ENCODE measurements around the gene LMO7.
"Not testable (repeated sequence)": the region's sequence is repeated elsewhere in the genome, so short reads cannot be mapped to it uniquely, and the experiment has no call there.

LMO7 gene

GRCh38 chr13:75726306-75726705 is 90.2 kb downstream of the LMO7 start:
- Histone ChIP-seq H3K9me3 (ENCODE audit: control insufficient read depth, low read length) (no peaks in the 10 kb centered on the region), H3K4me3 (ENCODE audit: insufficient read depth, low read depth, low read length) (no peak overlapping the region), H3K27me3 (ENCODE audit: control insufficient read depth, insufficient read depth, low read length, poor library complexity, severe bottlenecking) (no peaks in the 10 kb centered on the region), H3K4me1 (ENCODE audit: control insufficient read depth, insufficient read depth, low read length) (no peaks in the 10 kb centered on the region), H3K36me3 (ENCODE audit: control insufficient read depth, insufficient read depth, low read length) (no peaks in the 10 kb centered on the region), H3K27ac (ENCODE audit: insufficient read depth, low read depth, low read length, poor library complexity, severe bottlenecking) (no peak overlapping the region)
- 93 to 100% methylated on average over 2 of the region's 2 CpGs for WGBS, 2 experiments

GRCh38 chr13:75733113-75733512 is 97.0 kb downstream of the LMO7 start:
- not testable (repeated sequence) for H3K4me1 ChIP-seq (ENCODE audit: control insufficient read depth, insufficient read depth, low read length); H3K36me3 ChIP-seq (ENCODE audit: control insufficient read depth, insufficient read depth, low read length); H3K27me3 ChIP-seq (ENCODE audit: control insufficient read depth, insufficient read depth, low read length, poor library complexity, severe bottlenecking); H3K27ac ChIP-seq (ENCODE audit: insufficient read depth, low read depth, low read length, poor library complexity, severe bottlenecking); H3K9me3 ChIP-seq (ENCODE audit: control insufficient read depth, low read length); H3K4me3 ChIP-seq (ENCODE audit: insufficient read depth, low read depth, low read length)
- 87 to 88% methylated on average over 6 to 9 of the region's 11 CpGs for WGBS, 2 experiments

DNA sequence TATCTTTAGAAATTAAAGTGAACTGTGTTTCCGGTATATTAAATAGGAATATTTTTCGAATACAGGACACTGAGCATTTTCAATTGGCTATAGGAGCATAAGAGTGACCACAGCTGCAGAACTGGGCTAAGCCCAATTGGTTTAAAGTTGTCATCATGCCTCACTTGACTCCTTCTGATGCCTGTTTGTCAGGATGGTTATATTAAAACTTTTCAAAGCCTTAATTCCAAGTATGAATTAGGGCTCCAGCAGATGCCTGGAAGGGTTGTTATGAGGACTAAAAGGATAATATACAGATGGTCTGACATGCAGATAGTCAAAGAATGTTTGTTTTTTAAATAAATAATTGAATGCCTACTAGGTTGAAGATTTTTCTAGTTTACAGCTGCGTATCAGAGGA is 100.0 kb downstream of the LMO7 start:
- no peak overlapping the region for H3K4me3 ChIP-seq (ENCODE audit: insufficient read depth, low read depth, low read length)
- H3K9me3 ChIP-seq (ENCODE audit: control insufficient read depth, low read length), result no peaks in the 10 kb centered on the region
- no peaks in the 10 kb centered on the region for H3K27me3 ChIP-seq (ENCODE audit: control insufficient read depth, insufficient read depth, low read length, poor library complexity, severe bottlenecking)
- no peaks in the 10 kb centered on the region for H3K4me1 ChIP-seq (ENCODE audit: control insufficient read depth, insufficient read depth, low read length)
- 91 to 95% methylated on average over 3 of the region's 3 CpGs for WGBS, 2 experiments
- H3K27ac ChIP-seq (ENCODE audit: insufficient read depth, low read depth, low read length, poor library complexity, severe bottlenecking), result no peak overlapping the region
- H3K36me3 ChIP-seq (ENCODE audit: control insufficient read depth, insufficient read depth, low read length), result no peaks in the 10 kb centered on the region

DNA sequence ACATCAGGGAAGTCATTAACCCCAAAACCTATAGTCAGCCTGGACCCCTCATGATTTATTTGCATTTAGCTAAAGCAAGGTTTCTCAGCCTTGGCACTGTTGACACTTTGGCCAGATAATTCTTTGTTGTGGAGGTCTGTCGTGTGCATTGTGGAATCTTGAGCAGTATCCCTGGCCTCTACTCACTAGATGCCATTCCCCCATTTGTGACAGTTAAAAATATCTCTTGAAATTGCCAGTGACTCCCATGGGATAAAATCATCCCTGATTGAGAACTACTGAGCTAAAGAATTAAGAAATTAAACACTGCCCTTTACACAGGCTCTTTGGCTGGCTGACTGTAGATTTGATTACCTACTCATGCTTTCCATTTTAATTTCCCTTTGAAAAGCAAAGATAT is 102.7 kb downstream of the LMO7 start:
- WGBS, 2 experiments, result 92 to 96% methylated on average over 1 of the region's 1 CpG
- Histone ChIP-seq H3K4me3 (ENCODE audit: insufficient read depth, low read depth, low read length) (no peak overlapping the region), H3K27me3 (ENCODE audit: control insufficient read depth, insufficient read depth, low read length, poor library complexity, severe bottlenecking) (no peaks in the 10 kb centered on the region), H3K36me3 (ENCODE audit: control insufficient read depth, insufficient read depth, low read length) (no peaks in the 10 kb centered on the region), H3K4me1 (ENCODE audit: control insufficient read depth, insufficient read depth, low read length) (no peaks in the 10 kb centered on the region), H3K27ac (ENCODE audit: insufficient read depth, low read depth, low read length, poor library complexity, severe bottlenecking) (no peak overlapping the region), H3K9me3 (ENCODE audit: control insufficient read depth, low read length) (no peaks in the 10 kb centered on the region)

- Histone ChIP-seq H3K27ac (ENCODE audit: insufficient read depth, low read depth, low read length, poor library complexity, severe bottlenecking) (no peak overlapping the region), H3K4me3 (ENCODE audit: insufficient read depth, low read depth, low read length) (no peak overlapping the region)
These were observed 103.2 kb downstream of the LMO7 start for GRCh38 chr13:75739244-75739868.

DNA sequence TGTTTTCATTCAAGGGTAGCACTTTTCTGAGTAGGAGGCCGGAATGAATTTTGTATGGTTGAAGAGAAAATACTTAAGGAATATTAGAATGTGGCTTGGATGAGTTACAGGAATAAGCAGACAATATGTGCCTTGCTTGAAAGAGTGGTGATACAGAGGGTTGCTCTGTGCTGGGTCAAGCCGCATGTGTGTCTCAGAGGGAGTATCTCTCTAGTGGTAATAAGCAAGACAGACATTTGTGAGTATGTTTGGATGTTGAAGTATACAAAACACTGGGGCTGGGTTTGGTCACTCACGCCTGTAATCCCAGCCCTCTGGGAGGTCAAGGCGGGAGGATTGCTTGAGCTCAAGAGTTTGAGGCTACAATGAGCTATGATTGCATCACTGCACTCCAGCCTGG is 103.9 kb downstream of the LMO7 start:
- 91 to 96% methylated on average over 4 of the region's 4 CpGs for whole genome bisulfite sequencing, 2 experiments
- no peaks in the 10 kb centered on the region for H3K4me1 ChIP-seq (ENCODE audit: control insufficient read depth, insufficient read depth, low read length)
- no peak overlapping the region for H3K27ac ChIP-seq (ENCODE audit: insufficient read depth, low read depth, low read length, poor library complexity, severe bottlenecking)
- H3K36me3 ChIP-seq (ENCODE audit: control insufficient read depth, insufficient read depth, low read length), result no peaks in the 10 kb centered on the region
- no peaks in the 10 kb centered on the region for H3K27me3 ChIP-seq (ENCODE audit: control insufficient read depth, insufficient read depth, low read length, poor library complexity, severe bottlenecking)
- no peak overlapping the region for H3K4me3 ChIP-seq (ENCODE audit: insufficient read depth, low read depth, low read length)
- no peaks in the 10 kb centered on the region for H3K9me3 ChIP-seq (ENCODE audit: control insufficient read depth, low read length)

More at GRCh38 chr13:75739244-75739868, 103.2 kb downstream of the LMO7 start:
- Histone ChIP-seq H3K9me3 (ENCODE audit: control insufficient read depth, low read length) (no peaks in the 10 kb centered on the region), H3K27me3 (ENCODE audit: control insufficient read depth, insufficient read depth, low read length, poor library complexity, severe bottlenecking) (no peaks in the 10 kb centered on the region), H3K36me3 (ENCODE audit: control insufficient read depth, insufficient read depth, low read length) (no peaks in the 10 kb centered on the region), H3K4me1 (ENCODE audit: control insufficient read depth, insufficient read depth, low read length) (no peaks in the 10 kb centered on the region)
- 91 to 100% methylated on average over 2 of the region's 2 CpGs for WGBS, 2 experiments

GRCh38 chr13:75743072-75743471 is 106.9 kb downstream of the LMO7 start:
- not testable (repeated sequence) for H3K27me3 ChIP-seq (ENCODE audit: control insufficient read depth, insufficient read depth, low read length, poor library complexity, severe bottlenecking); H3K4me3 ChIP-seq (ENCODE audit: insufficient read depth, low read depth, low read length); H3K27ac ChIP-seq (ENCODE audit: insufficient read depth, low read depth, low read length, poor library complexity, severe bottlenecking); H3K9me3 ChIP-seq (ENCODE audit: control insufficient read depth, low read length); H3K4me1 ChIP-seq (ENCODE audit: control insufficient read depth, insufficient read depth, low read length); H3K36me3 ChIP-seq (ENCODE audit: control insufficient read depth, insufficient read depth, low read length)
- WGBS, 2 experiments, result 83 to 92% methylated on average over 1 of the region's 1 CpG

DNA sequence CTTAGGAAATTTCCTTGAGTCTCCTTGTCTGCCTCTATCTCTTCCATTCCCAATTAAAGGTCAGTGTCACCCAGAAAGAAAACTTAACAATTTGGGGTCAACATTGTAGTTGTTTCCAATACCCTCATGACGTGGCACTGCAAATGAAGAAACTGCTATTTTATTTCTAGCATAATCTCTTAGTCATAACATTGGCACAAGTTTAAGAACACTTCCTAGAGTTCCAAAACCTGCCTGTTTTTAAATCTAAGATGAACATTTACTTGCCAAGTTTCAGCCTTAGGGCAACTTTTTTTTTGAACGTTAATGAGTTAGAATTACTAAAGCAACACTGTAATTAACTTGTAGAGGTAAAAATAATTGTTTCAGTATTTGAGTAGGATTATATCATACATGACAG is 108.0 kb downstream of the LMO7 start:
- Histone ChIP-seq H3K27ac (ENCODE audit: insufficient read depth, low read depth, low read length, poor library complexity, severe bottlenecking) (no peak overlapping the region), H3K36me3 (ENCODE audit: control insufficient read depth, insufficient read depth, low read length) (no peaks in the 10 kb centered on the region), H3K4me3 (ENCODE audit: insufficient read depth, low read depth, low read length) (no peak overlapping the region), H3K27me3 (ENCODE audit: control insufficient read depth, insufficient read depth, low read length, poor library complexity, severe bottlenecking) (no peaks in the 10 kb centered on the region), H3K9me3 (ENCODE audit: control insufficient read depth, low read length) (no peaks in the 10 kb centered on the region), H3K4me1 (ENCODE audit: control insufficient read depth, insufficient read depth, low read length) (no peaks in the 10 kb centered on the region)
- WGBS, 2 experiments, result 88 to 98% methylated on average over 2 of the region's 2 CpGs

DNA sequence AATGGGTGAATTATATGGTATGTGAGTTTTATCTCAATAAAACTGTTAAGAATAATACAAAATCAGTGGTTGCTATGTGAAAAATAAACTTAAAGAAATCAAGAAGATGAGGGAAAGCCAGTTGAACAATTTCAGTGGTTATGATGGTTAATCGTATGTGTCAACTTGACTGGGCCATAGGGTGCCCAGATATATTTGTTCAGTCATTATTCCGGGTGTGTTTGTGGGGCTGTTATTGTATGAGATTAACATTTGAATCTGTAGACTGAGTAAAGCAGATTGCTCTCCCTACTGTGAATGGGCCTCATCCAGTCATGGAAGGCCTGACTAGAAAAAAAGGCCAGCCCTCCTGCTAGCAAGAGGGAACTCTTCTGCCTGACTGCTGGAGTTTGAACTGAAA is 109.3 kb downstream of the LMO7 start:
- Histone ChIP-seq H3K36me3 (ENCODE audit: control insufficient read depth, insufficient read depth, low read length) (no peaks in the 10 kb centered on the region), H3K9me3 (ENCODE audit: control insufficient read depth, low read length) (no peaks in the 10 kb centered on the region), H3K27me3 (ENCODE audit: control insufficient read depth, insufficient read depth, low read length, poor library complexity, severe bottlenecking) (no peaks in the 10 kb centered on the region), H3K4me1 (ENCODE audit: control insufficient read depth, insufficient read depth, low read length) (no peaks in the 10 kb centered on the region), H3K4me3 (ENCODE audit: insufficient read depth, low read depth, low read length) (no peak overlapping the region), H3K27ac (ENCODE audit: insufficient read depth, low read depth, low read length, poor library complexity, severe bottlenecking) (no peak overlapping the region)
- WGBS, 2 experiments, result 88 to 89% methylated on average over 2 of the region's 2 CpGs

DNA sequence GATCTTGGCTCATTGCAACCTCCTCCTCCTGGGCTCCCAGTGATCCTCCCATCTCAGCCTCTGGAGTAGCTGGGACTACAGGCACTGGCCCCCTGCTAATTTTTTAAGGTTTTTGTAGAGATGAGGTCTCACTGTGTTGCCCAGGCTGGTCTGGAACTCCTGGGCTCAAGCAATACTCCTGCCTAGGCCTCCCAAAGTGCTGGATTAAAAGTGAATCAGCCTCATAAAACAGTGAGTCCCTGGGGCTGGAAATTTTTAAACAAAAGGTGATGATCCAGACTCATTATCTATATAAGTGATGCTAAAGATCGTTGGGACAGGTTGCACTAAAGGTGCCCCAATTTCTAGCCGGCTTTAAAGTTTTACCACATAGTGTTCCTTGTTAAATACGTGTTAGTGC is 112.7 kb downstream of the LMO7 start:
- Histone ChIP-seq H3K27me3 (ENCODE audit: control insufficient read depth, insufficient read depth, low read length, poor library complexity, severe bottlenecking) (no peaks in the 10 kb centered on the region), H3K9me3 (ENCODE audit: control insufficient read depth, low read length) (no peaks in the 10 kb centered on the region), H3K4me1 (ENCODE audit: control insufficient read depth, insufficient read depth, low read length) (no peaks in the 10 kb centered on the region), H3K36me3 (ENCODE audit: control insufficient read depth, insufficient read depth, low read length) (no peaks in the 10 kb centered on the region), H3K27ac (ENCODE audit: insufficient read depth, low read depth, low read length, poor library complexity, severe bottlenecking) (no peak overlapping the region), H3K4me3 (ENCODE audit: insufficient read depth, low read depth, low read length) (no peak overlapping the region)
- 90 to 93% methylated on average over 1 to 3 of the region's 3 CpGs for WGBS, 2 experiments

- no peaks in the 10 kb centered on the region for H3K4me1 ChIP-seq (ENCODE audit: control insufficient read depth, insufficient read depth, low read length)
- WGBS, 2 experiments, result 68 to 69% methylated on average over 3 to 4 of the region's 4 CpGs
- no peak overlapping the region for H3K4me3 ChIP-seq (ENCODE audit: insufficient read depth, low read depth, low read length)
- no peak overlapping the region for H3K27ac ChIP-seq (ENCODE audit: insufficient read depth, low read depth, low read length, poor library complexity, severe bottlenecking)
- H3K27me3 ChIP-seq (ENCODE audit: control insufficient read depth, insufficient read depth, low read length, poor library complexity, severe bottlenecking), result no peaks in the 10 kb centered on the region
- no peaks in the 10 kb centered on the region for H3K9me3 ChIP-seq (ENCODE audit: control insufficient read depth, low read length)
- no peaks in the 10 kb centered on the region for H3K36me3 ChIP-seq (ENCODE audit: control insufficient read depth, insufficient read depth, low read length)
These were observed 113.3 kb downstream of the LMO7 start for GRCh38 chr13:75749407-75749806.
